DMS53 treated with DMSO at 0.1 percent for 48 hours (cell line): Measurements from ENCODE around the gene SLC2A13.
"Not testable (repeated sequence)": the region's sequence is repeated elsewhere in the genome, so short reads cannot be mapped to it uniquely, and the experiment has no call there.

Experiments
- DNase-seq: peaks from one replicate; lab custom pipeline; 2025; ENCODE audit not compliant: unreplicated experiment; lab: John Stamatoyannopoulos, UW

The SLC2A13 gene

DNA sequence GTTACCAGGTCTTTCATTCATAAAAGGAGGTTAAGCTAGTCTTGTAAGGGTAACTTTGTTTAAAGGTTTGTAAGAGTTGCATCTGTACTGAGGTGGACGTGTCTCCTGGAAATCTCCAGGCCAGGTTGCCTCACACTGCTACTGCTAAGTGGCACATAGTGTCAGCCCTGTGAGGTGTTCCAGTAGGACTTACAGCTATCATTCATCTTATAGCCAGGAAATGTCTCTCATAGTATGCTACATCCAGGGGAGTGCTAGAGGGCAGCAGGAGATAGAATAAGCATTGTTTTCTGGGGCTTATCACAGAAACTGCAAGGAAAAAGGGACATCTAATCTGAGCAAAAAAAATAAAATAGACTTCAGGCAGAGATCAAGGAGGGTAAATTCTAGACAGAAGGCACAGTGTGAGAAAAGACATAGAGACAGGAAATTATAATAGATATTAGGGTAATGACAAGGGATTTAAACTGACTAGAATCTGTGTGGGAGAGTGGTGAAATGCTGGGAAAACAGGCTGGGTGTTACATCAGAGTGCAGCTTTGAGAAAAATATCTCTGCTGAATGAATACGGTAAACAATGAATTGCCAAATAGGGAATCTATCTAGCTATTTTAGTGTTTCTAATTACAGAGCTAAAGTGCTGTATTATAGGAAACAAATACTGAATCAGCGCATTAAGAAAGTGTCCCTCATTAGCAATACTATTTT is 281.2 kb downstream of the SLC2A13 start:
- no peak for DNase-seq

DNA sequence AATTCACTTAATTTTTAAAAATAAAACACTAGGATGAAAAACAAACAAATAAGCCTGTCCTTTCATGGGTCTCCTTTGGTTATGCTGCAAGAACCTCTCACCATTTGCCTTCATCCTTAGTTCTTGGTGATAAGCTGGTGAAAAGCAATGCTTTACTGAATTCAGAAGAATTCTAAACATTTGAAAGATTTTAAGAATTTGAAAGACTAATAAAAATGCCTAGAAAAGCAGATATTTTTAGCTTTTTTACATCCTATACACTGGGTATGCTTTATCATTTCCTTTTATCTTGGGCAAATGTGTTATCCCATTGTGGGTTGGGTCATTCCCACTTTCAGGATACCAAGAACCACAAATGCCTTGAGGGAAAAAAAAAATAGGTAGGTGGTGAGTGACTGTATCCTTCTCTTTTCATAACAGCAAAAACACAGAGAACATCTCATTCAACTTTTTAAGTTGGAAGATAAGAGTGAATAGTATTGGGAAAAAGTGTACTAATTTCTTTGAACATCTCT is 289.2 kb downstream of the SLC2A13 start:
- DNase-seq, result no peak

DNA sequence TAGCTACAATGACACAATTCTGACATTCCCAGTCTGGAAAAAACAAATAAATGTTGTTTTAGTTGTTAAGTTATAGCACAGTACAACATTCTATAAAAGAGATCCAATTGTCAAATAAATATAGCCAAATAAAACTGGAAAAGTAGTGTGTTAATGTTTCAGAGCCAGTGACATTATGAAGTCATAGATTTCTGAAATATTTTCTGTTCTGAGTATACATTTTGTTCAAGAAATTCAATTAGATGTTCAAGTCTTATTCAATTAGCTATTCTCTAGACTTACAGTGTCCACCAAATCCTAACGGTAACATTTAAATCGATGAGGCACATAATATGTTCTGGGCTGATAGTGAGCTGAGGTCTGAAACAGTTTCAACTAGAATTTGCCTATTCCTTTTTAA is 290.1 kb downstream of the SLC2A13 start:
- no peak for DNase-seq

DNA sequence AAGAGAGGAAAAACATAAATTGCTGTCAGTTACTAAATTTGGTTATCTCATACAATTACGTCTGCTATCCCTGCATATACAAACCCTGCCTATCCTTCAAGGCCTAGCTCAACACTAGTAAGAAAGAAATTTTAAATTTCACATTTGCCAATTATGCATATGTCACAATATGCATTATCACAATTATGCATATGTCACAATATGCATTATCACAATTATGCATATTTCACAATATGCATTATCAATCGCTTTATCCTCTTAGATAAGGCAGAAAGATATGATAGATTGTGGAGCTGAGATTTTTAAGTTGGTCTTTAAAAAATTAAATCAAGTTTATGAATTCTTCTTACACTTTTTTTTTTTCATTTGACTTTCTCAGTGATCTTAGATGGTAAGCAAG is 291.3 kb downstream of the SLC2A13 start:
- DNase-seq, result no peak

DNA sequence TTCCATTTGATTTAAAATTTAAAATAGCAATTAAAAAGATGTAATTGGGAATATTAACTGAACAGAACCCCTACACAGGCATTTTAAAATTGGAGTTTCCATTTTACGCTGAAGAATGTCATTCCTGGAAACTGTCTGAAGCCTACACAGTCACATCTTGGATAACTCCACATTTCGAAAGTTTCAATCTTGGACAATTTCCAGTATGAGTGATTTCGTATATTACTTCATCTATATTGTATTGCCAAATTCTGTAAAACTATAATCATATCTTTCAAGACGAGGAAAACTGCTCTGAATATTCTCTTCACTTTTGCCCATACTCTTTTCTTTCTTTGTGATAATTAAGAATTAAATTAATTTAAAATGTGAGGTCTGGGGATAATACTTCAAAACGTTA is 292.1 kb downstream of the SLC2A13 start:
- no peak for DNase-seq

DNA sequence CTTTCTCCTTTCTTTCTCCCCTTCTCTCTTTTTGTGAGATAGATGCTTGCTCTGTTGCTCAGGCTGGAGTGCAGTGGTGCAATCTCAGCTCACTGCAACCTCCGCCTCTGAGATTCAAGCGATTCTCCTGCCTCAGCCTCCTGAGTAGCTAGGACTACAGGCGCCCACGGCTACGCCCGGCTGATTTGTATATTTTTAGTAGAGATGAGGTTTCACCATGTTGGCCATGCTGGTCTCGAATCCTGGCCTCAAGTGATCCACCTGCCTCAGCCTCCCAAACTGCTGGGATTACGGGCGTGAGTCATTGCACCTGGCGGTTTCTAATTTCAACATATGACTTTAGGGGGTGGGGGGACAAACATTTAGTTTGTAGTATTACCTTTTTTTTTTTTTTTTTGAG is 293.4 kb downstream of the SLC2A13 start:
- not testable (repeated sequence) for DNase-seq

DNA sequence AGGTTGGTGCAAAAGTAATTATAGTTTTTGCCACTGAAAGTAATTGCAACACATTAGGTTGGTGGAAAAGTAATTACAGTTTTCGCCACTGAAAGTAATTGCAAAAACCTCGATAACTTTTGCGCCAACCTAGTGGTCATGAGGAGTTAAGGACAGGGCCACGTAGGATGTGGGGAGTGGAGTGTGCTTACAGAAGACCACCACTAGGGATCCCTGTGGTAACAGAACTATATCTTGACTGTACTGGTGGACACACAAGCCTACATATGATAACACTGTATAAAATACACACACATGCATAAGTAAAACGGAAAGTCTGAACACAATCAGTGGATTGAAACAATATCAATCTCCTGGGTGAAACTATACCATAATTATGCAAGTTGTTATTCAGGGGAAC is 298.8 kb downstream of the SLC2A13 start:
- no peak for DNase-seq

DNA sequence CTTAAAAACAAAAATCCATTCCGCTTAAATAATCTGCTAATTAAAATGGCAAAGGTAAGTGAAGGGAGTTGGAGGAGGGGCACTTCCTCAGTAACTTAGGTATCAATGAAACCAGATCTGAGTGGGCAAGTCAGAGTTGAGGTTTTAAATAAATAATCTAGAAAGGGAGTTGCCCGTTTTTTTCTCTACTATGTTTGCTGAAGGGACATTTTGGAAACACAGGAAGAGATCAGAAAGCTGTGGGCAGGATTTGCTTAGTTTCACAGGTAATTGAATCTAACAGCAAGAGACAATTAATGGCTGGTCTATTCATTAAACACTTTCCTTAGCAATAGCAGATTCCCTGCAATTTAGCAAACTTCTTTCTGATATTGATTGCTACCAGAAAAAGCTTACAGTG is 300.2 kb downstream of the SLC2A13 start:
- no peak for DNase-seq

DNA sequence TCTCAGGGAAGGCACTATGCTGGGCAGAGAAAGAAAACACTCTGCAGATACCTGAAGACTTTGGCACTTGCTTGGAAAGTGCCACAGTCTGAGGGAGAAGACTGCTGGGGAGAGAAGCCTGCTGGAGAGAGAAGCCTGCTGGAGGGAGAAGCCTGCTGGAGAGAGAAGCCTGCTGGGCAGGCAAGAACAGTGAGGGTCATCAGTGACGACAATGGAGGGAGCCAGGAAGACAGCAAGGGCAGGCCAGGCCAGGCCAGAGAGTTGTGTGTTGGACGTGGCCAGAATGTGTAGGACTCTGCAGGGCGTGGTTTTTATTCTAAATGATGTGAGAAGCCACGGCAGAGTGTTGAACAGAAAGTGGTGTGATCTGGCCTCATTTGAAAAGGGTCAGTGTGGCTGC is 301.0 kb downstream of the SLC2A13 start:
- no peak for DNase-seq

DNA sequence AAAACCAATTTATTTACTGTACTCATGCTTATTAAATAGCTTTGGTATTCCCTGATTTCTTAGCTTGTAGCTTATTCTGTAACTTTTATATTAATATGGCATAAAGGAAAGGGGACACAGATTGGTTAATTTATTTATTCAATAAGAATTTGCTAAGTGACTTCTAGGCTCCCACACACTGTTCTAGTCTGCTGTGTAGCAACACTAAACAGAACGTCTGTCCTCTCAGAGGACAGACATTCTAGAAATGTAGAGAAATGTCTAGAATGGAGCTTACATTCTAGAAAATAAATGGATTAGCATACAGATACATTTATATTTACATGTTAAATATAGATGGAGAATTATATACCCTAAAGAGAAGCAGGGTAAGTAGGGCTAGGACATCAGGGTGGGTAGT is 301.4 kb downstream of the SLC2A13 start:
- DNase-seq, result no peak

DNA sequence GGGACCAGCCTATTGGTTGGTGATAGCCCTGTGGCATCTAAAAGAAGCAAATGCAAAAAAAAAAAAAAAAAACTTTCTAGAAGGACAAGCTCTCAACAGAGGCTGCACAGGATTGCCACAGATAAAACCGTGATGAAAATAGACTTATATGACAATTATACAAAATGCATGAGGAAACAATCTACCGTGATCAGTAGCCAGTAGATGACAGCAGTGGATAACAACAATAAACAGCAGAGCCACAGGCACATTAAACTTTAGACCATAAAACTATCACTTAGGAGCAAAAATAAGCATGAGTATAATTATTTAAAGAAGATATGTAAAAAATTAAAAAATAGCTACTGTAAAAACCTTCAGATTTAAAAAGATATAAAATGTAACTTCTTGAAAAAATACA is 302.7 kb downstream of the SLC2A13 start:
- no peak for DNase-seq

DNA sequence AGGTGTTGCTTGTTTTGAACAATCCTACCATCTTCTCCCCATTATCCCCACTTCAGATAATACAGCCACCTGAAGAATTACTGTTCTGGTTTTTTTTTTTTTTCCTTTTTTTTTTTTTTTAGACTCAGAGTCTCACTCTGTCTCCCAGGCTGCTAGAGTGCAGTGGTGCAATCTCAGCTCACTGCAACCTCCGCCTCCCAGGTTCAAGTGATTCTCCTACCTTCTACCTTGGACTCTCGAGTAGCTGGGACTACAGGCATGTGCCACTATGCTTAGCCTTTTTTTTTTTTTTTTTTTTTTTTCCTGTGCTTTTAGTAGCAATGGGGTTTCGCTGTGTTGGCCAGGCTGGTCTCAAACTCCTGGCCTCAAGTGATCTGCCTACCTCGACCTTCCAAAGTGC is 306.9 kb downstream of the SLC2A13 start:
- no peak for DNase-seq

DNA sequence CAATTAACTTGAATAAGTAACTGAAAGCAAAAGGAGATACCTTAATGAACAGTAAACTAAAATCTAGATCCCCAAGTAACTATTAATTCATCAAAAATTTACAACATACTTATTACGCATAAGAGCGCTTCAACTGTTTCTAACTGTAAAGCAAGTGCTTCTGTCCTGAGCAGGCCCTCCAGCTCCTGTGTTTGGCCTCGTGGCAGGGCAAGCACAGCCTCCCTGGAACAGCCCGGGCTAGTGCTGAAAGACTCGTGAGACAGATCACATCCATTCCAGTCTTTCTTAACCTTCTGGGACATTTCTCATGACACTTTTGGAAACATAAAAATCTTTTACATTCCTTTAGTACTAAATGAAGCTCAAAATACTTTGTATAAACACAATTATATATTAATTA is 307.5 kb downstream of the SLC2A13 start:
- DNase-seq, result no peak

DNA sequence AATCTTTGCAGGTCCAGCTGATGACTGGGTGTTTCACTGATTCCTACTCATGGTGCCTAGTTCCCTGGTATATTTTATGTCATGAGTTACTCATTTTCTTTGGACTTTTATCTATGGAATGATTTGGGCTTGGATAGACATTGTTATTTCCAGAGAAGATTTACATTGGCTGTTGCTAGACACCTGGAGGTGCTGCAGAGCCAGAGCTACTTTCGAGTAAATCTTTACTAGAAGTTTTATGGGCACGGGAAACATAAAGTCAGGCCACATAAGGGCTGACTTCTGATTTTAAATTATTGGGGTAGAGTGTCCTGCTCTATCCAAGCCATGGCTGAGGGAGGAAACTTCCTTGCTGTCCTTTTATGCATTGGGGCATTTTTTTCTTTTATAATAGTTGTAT is 310.4 kb downstream of the SLC2A13 start:
- no peak for DNase-seq

DNA sequence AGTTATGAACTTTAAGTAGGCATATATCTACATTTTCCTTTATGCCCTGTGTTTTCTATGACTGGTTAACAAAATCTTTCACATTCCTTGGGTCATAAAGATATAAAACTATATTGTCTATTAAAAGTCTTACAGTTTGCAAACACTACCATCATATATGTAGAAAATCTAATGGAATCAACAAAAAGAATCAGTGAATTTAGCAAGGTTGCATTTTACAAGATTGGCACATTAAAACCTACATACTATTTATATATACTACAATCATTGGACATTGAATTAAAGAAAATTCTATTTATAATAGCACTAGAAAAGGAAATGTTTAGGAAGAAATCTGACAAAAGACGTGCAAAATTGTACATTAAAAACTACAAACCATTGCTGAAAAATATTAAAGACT is 312.9 kb downstream of the SLC2A13 start:
- DNase-seq, result no peak

DNA sequence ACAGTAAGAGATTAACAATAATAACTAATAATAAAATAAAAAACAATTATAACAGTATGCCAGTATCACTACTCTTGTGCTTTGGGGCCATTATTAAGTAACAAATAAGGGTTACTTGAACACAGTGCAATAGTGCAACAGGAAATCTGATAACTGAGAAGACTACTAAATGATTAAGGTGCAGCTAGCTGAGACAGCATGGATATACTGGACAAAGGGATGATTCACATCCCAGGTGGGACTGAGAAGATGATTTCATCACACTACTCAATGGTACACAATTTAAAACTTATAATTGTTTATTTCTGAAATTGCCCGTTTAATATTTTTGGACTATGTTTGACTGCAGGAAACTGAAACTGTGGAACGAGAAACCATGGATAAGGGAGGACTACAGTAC is 317.6 kb downstream of the SLC2A13 start:
- no peak for DNase-seq

DNA sequence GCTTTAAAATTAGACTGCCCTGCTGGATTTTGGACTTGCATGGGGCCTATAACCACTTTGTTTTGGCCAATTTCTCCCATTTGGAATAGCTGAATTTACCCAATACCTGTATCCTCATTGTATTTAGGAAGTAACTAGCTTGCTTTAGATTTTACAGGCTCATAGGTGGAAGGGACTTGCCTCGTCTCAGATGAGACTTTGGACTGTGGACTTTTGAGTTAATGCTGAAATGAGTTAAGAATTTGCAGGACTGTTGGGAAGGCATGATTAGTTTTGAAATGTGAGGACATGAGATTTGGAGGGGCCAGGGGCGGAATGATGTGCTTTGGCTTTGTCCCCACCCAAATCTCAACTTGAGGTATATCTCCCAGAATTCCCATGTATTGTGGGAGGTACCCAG is 320.1 kb downstream of the SLC2A13 start:
- DNase-seq, result not testable (repeated sequence)

DNA sequence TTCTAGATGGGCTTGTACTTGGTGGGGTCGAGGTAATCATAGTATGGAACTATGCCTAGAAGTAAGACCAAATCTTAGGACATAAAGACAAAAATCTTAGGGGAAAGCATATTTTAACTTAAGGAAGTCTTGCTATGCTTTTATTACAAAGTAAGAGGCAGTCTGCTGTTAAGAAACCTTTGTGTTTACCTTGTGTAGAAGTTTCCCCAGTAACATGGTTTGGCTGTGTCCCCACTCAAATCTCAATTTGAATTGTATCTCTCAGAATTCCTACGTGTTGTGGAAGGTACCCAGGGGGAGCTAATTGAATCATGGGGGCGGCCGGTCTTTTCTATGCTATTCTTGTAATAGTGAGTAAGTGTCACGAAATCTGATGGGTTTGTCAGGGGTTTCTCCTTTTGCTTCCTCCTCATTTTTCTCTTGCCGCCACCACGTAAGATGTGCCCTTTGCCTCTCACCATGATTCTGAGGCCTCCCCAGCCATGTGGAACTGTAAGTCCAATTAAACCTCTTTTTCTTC is 323.8 kb downstream of the SLC2A13 start:
- no peak for DNase-seq

DNA sequence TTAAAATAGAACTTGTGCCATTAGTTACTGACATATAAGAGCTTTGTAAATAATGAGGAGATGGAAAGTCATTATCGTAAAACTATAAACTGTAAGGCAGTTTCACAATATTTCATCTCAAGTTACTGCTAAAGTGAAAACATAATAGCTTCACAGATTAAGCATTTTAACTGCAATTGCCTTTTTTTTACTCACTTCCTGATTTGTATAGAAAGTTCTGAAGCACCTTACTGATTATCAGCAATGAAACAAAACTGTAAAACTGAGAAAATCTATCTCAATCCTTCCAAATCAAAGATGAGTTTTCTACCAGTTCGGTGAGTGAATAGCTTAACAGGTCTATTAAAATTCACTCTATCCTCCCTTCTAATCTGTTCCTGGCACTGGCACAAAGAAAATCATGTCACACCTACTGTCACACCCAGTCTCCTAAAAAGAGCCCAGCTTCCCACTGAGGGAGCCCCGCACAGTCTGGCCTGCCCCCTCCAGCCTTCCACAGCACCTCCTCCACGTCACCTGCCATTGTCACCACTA is 324.9 kb downstream of the SLC2A13 start:
- DNase-seq, result no peak

DNA sequence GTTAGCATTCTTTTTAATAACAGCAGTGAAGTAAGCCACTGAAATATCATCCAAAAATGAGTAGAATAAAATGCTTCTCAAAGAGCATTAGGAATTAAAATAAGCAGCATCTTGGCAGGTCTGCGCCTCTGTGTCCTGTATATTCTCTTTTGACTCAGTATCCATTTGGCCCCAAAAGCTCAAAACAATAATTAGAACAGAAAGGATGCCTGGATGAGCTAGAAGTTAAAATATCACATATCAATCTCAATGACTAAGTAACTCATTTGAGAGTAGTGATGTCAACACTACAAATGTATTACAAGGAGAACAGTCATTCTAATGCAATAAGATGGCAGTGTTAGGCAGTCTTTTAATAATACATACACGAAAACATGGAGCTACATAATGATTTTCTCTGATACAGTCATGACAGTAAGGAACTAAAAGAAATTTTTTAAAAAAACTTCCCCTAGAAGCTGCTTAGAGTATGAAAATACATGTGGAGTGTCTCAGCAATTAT is 325.4 kb downstream of the SLC2A13 start:
- no peak for DNase-seq

DNA sequence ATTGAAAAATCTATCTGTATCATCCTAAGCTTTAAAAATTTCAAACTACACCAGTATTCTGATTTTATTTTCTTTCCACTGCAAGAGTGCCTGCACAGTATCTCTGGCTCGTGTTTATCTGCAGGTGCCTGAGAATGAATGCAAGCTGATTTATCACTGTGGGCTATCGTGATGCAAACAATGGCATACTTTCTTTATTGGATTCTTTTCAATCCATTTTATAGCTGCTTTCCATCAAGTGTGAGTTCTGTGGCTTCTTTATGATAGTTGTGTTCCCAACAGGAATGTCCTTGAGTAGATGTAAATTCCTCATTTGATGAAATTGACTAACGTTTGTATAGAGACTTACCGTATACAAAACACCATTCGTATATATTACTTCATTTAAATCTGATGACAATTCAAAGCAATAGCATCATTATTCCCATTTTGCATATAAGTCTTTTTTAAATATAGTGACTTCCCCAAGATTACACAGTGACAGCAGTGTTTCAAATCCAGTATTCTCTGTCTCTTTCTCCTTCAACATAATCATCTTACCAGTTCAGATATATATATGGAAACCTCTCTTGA is 326.0 kb downstream of the SLC2A13 start:
- DNase-seq, result no peak

DNA sequence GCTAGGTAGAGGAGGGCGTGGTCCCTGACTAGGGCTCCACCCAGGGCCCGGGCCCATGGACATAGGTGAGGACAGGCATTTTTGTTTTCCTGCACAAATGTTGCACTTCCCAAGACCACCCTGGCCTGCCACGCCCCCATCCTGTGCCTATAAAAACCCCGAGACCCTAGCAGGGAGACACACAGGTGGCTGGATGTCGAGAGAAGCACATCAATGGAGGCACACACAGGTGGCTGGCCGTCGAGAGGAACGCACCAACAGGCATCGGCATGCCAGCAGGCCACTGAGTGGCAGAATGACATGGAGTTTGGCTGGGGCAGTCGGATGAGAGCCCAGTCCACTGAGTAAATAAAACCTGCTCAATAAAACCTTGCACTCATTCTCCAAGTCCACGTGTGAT is 328.4 kb downstream of the SLC2A13 start:
- DNase-seq, result no peak
